Colonic mucosa (tissue), 4 donors: Measurements from ENCODE around the gene MYZAP. TPM values are rescaled to one million over a fixed set of nuclear protein-coding genes. Genes with fewer than 3 reads are reported as not detected.

Experiments used
- DNase-seq: peaks from one replicate; pipeline ENCODE4 v3.0.0-alpha.2; 2020
- H3K27ac ChIP-seq: fragments of 200-600 bp; one replicate; pipeline ENCODE4 v1.8.0; 2021
- H3K27me3 ChIP-seq: fragments of 200-600 bp; one replicate; pipeline ENCODE4 v1.8.0; 2021
- H3K36me3 ChIP-seq: fragments of 200-600 bp; one replicate; pipeline ENCODE4 v1.8.0; 2021
- H3K4me1 ChIP-seq: fragments of 200-600 bp; one replicate; pipeline ENCODE4 v1.8.0; 2021; ENCODE audit warnings: mild to moderate bottlenecking
- H3K4me3 ChIP-seq: fragments of 200-600 bp; one replicate; pipeline ENCODE4 v1.8.0; 2021
- H3K9ac ChIP-seq, 2 donors: one replicate each; pipeline ENCODE4 v1.7.0; 2013; ENCODE audit warnings: control low read depth in 2 of 2, low read depth in 2 of 2, low read length in 2 of 2
- H3K9me3 ChIP-seq: fragments of 200-600 bp; one replicate; pipeline ENCODE4 v1.8.0; 2021
- CTCF ChIP-seq: fragments of 200-600 bp; IDR thresholded peaks from one replicate; pipeline ENCODE4 v1.8.0; 2022; ENCODE audit warnings: antibody characterized with exemption, mild to moderate bottlenecking
- intact Hi-C: fragments of 100-400 bp; cut with DNase I; formaldehyde crosslinking; loops from one replicate; pipeline ENCODE4 v1.14.1; 2022
- total RNA-seq, 2 donors: library from RNA; stranded (reverse); fragmentation: NEBNext Ultra II Directional in 1 of 2; extraction: Animal tissue kit (Norgen Biotek cat#: 25700) in 1 of 2; gene quantifications; one replicate each; pipeline ENCODE4 v1.2.1, GENCODE V29; 2021
- donor health status: healthy.
- donor health status: DM: no; HTN: no; CAD: no.
- donor health status: DM: no; HTN: no; CAD: no.

The MYZAP gene
- total RNA-seq, 2 donors from 2014 or later = 11.7 to 12.2 TPM

- H3K9me3 ChIP-seq = no peaks in the 10 kb centered on the region
- no peak overlapping the region for H3K27ac ChIP-seq
- no peak for TF ChIP-seq CTCF
- no peaks in the 10 kb centered on the region for H3K4me1 ChIP-seq
- no peak overlapping the region for H3K4me3 ChIP-seq
- H3K36me3 ChIP-seq = no peaks in the 10 kb centered on the region
- H3K9ac ChIP-seq = no peak overlapping the region
- intact Hi-C loops = loop anchor here (5.0 to 10.0 kb wide), 3 partner anchors 189 to 509 kb away; partner anchors contain the start of gene ALDH1A2
- no peak for DNase-seq
- no peaks in the 10 kb centered on the region for H3K27me3 ChIP-seq
Measured at GRCh38 chr15:57556040-57556439, 35.7 kb upstream of the MYZAP start.

- Histone ChIP-seq H3K27ac (no peak overlapping the region), H3K9me3 (no peaks in the 10 kb centered on the region), H3K36me3 (no peaks in the 10 kb centered on the region), H3K9ac (no peak overlapping the region), H3K27me3 (no peaks in the 10 kb centered on the region), H3K4me3 (no peak overlapping the region), H3K4me1 (no peaks in the 10 kb centered on the region)
- no peak for DNase-seq
- intact Hi-C loops = loop anchor here (5.0 to 10.0 kb wide), 3 partner anchors 188 to 508 kb away; partner anchors contain the start of gene ALDH1A2
- no peak for TF ChIP-seq CTCF
Measured at GRCh38 chr15:57557267-57557666, 34.4 kb upstream of the MYZAP start.

GRCh38 chr15:57557810-57558209, 33.9 kb upstream of the MYZAP start:
- no peak overlapping the region for H3K9ac ChIP-seq
- H3K27me3 ChIP-seq = no peaks in the 10 kb centered on the region
- no peak for TF ChIP-seq CTCF
- no peak overlapping the region for H3K27ac ChIP-seq
- no peak for DNase-seq
- H3K4me3 ChIP-seq = no peak overlapping the region
- H3K4me1 ChIP-seq = no peaks in the 10 kb centered on the region
- H3K36me3 ChIP-seq = no peaks in the 10 kb centered on the region
- intact Hi-C loops = loop anchor here (5.0 to 10.0 kb wide), 3 partner anchors 187 to 507 kb away; partner anchors contain the start of gene ALDH1A2
- no peaks in the 10 kb centered on the region for H3K9me3 ChIP-seq

GRCh38 chr15:57559875-57560274, 31.8 kb upstream of the MYZAP start:
- H3K27me3 ChIP-seq = no peaks in the 10 kb centered on the region
- DNase-seq = peak; percentile 94
- no peak overlapping the region for H3K4me3 ChIP-seq
- TF ChIP-seq CTCF = peak; percentile 88
- peak overlapping the region; percentile 54 for H3K27ac ChIP-seq
- H3K9ac ChIP-seq = peak overlapping the region in 1 of 2 donors; percentile 52
- no peaks in the 10 kb centered on the region for H3K9me3 ChIP-seq
- intact Hi-C loops = loop anchor here (2.0 to 10.0 kb wide), 4 partner anchors 51 to 505 kb away; partner anchors contain the start of gene ALDH1A2
- H3K4me1 ChIP-seq = no peaks in the 10 kb centered on the region
- H3K36me3 ChIP-seq = no peaks in the 10 kb centered on the region

GRCh38 chr15:57561041-57561711, 30.5 kb upstream of the MYZAP start:
- DNase-seq = peak; percentile 87
- no peaks in the 10 kb centered on the region for H3K36me3 ChIP-seq
- no peaks in the 10 kb centered on the region for H3K9me3 ChIP-seq
- no peaks in the 10 kb centered on the region for H3K27me3 ChIP-seq
- intact Hi-C loops = loop anchor here (2.0 kb wide), 1 partner anchor 50 kb away; no protein-coding TSS in a partner anchor
- H3K4me3 ChIP-seq = no peak overlapping the region
- H3K9ac ChIP-seq = no peak overlapping the region
- peaks cover 4% of the 10 kb centered on the region for H3K4me1 ChIP-seq
- peak; percentile 90 for TF ChIP-seq CTCF
- H3K27ac ChIP-seq = no peak overlapping the region
